Measurements from ENCODE around the gene CDC16.

Gene CDC16

DNA sequence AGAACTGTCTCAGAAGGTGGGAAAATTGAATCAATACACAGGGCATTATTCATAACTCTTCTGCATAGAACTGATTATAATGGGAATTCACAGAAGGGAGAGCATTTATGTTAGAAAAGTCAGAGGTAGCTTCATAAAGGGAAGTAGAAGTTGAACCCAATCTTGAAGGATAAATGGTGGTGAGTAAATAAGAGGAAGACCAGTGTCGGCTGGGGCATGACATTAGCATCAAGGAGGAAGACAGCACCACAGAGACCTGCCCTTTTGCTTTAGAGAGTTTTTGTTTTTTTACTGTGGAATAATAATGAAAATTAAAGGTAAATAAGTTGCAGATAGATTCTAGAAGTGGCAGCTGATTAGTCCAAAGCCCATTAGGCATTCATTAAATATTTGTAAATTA, 21.9 kb downstream of the CDC16 start:
- H3K27ac ChIP-seq: no peak overlapping the region
- TF ChIP-seq ZFX (IDR thresholded peaks at IDR 0.05): no peak
- TF ChIP-seq, protein P1, sequence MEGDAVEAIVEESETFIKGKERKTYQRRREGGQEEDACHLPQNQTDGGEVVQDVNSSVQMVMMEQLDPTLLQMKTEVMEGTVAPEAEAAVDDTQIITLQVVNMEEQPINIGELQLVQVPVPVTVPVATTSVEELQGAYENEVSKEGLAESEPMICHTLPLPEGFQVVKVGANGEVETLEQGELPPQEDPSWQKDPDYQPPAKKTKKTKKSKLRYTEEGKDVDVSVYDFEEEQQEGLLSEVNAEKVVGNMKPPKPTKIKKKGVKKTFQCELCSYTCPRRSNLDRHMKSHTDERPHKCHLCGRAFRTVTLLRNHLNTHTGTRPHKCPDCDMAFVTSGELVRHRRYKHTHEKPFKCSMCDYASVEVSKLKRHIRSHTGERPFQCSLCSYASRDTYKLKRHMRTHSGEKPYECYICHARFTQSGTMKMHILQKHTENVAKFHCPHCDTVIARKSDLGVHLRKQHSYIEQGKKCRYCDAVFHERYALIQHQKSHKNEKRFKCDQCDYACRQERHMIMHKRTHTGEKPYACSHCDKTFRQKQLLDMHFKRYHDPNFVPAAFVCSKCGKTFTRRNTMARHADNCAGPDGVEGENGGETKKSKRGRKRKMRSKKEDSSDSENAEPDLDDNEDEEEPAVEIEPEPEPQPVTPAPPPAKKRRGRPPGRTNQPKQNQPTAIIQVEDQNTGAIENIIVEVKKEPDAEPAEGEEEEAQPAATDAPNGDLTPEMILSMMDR (conservative IDR thresholded peaks at IDR 0.05): no peak

DNA sequence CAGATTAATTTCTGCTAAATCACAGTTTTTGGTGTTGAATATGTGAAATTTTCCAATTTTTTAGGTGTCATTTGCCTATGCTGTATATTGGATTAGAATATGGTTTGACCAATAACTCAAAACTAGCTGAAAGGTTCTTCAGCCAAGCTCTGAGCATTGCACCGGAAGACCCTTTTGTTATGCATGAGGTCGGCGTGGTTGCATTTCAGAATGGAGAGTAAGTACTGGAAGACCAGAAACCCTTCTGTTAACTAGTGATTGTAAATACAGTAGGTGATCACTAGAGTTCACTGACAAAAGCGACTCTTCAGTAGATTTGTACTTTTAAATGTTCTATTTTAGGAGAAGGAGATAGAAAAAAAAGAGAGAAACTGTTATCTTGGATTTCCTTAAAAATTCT, 22.3 kb downstream of the CDC16 start:
- no peak overlapping the region for H3K27ac ChIP-seq
- TF ChIP-seq ZFX (IDR thresholded peaks at IDR 0.05): no peak
- TF ChIP-seq, protein P1 (conservative IDR thresholded peaks at IDR 0.05): no peak

DNA sequence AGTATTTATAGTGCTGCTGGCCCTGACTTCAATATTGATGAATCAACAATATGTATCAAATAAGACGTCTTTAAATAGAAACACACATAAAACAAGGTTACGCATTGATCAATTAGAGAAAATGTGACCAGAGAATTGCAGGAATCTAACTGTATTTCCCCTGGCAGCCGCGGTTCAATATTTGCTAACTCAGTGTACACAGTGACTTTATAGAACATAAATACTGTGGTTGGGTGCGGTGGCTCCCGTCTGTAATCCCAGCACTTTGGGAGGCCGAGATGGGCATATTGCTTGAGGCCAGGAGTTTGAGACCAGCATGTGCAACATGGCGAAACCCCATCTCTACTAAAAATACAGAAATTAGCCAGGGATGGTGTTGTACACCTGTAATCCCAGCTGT, 23.9 kb downstream of the CDC16 start:
- H3K27ac ChIP-seq: no peak overlapping the region
- TF ChIP-seq, protein P1 (conservative IDR thresholded peaks at IDR 0.05): no peak
- no peak for TF ChIP-seq ZFX (IDR thresholded peaks at IDR 0.05)

DNA sequence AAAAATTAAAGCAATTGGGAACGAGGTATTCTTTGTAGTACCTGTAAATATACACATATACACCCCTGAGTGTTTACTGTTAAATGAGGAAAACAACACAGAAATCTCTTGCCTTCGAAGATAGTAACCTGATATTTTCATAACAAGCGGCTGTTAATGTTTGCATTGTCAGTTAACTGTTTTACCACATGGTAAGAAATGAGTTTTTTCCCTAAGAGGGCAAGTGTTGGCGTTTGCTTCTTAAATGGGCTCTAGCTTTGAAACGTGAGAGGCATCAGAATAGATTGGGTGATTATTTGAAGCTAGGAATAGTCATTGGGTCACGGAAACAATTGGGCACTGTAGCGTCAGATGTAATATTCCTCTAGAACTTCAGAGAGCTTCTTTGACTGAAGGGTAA, 24.7 kb downstream of the CDC16 start:
- H3K27ac ChIP-seq: no peak overlapping the region
- no peak for TF ChIP-seq ZFX (IDR thresholded peaks at IDR 0.05)
- TF ChIP-seq, protein P1 (conservative IDR thresholded peaks at IDR 0.05): no peak

DNA sequence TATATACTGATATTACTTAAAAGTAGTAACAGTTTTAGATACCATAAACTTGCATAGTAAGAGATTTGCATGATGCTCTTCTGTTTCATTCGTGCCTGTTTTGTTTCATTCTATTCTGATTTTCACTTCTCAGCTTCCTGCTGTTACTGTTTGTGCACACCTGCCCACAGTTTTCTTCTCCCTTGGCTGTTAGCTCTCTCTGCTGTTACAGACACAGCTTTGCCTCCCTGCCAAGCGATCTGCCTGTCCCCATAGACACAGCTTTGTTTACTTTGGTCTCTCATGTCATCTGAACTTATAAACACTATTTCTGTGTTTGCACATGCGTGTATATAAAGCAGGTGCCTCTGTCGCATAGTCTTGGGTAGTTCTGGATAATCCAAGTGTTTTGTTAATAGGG, 25.3 kb downstream of the CDC16 start:
- TF ChIP-seq ZFX (IDR thresholded peaks at IDR 0.05): no peak
- TF ChIP-seq, protein P1 (conservative IDR thresholded peaks at IDR 0.05): no peak
- no peak overlapping the region for H3K27ac ChIP-seq

DNA sequence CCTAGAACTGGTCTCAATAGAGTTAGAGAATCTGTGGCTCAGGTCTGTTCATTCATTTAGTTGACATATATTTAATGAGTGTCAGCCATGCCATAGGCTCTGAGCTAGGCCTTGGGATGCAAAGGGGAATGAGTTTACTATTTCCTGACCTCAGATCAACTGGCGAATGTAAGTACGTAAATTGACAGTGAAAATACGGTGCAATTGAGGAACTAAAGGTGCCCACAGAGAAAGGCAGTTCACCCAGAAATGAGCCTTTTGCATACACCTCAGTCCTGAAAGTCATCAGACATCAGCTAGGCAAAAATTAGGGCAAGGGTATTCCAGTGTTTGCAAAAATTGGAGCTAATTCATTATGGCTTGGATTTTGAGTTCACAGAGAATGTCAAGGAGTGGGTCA, 26.1 kb downstream of the CDC16 start:
- TF ChIP-seq ZFX (IDR thresholded peaks at IDR 0.05): no peak
- TF ChIP-seq, protein P1 (conservative IDR thresholded peaks at IDR 0.05): no peak
- H3K27ac ChIP-seq: no peak overlapping the region

DNA sequence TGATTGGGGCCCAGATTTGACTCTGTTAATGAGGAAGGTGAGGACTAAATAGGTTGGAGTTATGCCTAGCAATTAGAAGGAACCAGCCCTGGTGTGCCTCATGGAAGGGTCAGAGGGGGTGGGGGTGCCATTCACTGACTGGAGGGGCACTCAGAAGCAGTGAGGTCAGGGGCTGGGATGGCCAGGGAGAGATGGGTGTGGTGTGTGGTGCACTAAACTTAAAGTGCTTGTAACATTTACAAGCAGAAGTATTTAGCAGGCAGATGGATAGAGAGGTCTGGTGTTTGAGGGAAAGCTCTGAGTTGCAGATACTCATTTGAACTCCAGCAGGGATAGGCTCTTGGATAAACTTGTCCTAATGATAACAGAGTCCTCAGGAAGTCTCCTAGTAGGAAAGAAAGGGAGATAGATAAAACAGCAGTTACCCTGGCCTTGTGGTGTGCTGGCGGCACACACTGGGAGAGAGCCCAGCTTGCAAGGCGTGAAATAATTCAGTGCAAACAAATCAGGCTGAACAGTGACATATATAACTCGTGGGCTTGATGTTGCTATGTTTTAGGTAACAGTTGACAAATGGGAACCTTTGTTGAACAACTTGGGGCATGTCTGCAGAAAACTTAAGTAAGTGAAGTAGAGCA, 26.8 kb downstream of the CDC16 start:
- no peak for TF ChIP-seq ZFX (IDR thresholded peaks at IDR 0.05)
- TF ChIP-seq, protein P1 (conservative IDR thresholded peaks at IDR 0.05): no peak
- H3K27ac ChIP-seq: no peak overlapping the region
